Ishikawa (cell line): Measurements from ENCODE around the gene CHRNA5.
A peak's percentile ranks its signal among the peaks of the same experiment; 100 is the strongest.

ENCODE experiments used
- CEBPB ChIP-seq: IDR thresholded peaks from 2 replicates; pipeline ENCODE4 v1.6.1; 2012
- CREB1 ChIP-seq: IDR thresholded peaks from 2 replicates; pipeline ENCODE4 v1.6.1; 2012; ENCODE audit warnings: low read depth
- EGR1 ChIP-seq: IDR thresholded peaks from 2 replicates; pipeline ENCODE4 v1.6.1; 2012
- EP300 ChIP-seq: IDR thresholded peaks from 2 replicates; pipeline ENCODE4 v1.6.1; 2012; ENCODE audit warnings: borderline replicate concordance
- FOXM1 ChIP-seq: IDR thresholded peaks from 2 replicates; pipeline ENCODE4 v1.6.1; 2012; ENCODE audit warnings: low read depth, borderline replicate concordance
- NFIC ChIP-seq: IDR thresholded peaks from 2 replicates; pipeline ENCODE4 v1.6.1; 2012
- RAD21 ChIP-seq: IDR thresholded peaks from 2 replicates; pipeline ENCODE4 v1.6.1; 2012; ENCODE audit warnings: low read depth
- TAF1 ChIP-seq: IDR thresholded peaks from 2 replicates; pipeline ENCODE4 v1.6.1; 2012; ENCODE audit warnings: low read depth, mild to moderate bottlenecking
- TCF12 ChIP-seq: IDR thresholded peaks from 2 replicates; pipeline ENCODE4 v1.6.1; 2012; ENCODE audit warnings: low read depth
- TEAD4 ChIP-seq: IDR thresholded peaks from 2 replicates; pipeline ENCODE4 v1.6.1; 2012
- YY1 ChIP-seq: IDR thresholded peaks from 2 replicates; pipeline ENCODE4 v1.6.1; 2012; ENCODE audit warnings: low read depth
- ZBTB7A ChIP-seq: IDR thresholded peaks from 2 replicates; pipeline ENCODE4 v1.6.1; 2012; ENCODE audit warnings: low read depth
- TF ChIP-seq, protein P1 (sequence below): IDR thresholded peaks from 2 replicates; pipeline ENCODE4 v1.6.1; 2012; ENCODE audit warnings: low read depth, mild to moderate bottlenecking
- TF ChIP-seq, protein P2 (sequence below): IDR thresholded peaks from 2 replicates; pipeline ENCODE4 v1.6.1; 2012
- TF ChIP-seq, protein P3 (sequence below): IDR thresholded peaks from 2 replicates; pipeline ENCODE4 v1.6.1; 2012

CHRNA5 gene

DNA sequence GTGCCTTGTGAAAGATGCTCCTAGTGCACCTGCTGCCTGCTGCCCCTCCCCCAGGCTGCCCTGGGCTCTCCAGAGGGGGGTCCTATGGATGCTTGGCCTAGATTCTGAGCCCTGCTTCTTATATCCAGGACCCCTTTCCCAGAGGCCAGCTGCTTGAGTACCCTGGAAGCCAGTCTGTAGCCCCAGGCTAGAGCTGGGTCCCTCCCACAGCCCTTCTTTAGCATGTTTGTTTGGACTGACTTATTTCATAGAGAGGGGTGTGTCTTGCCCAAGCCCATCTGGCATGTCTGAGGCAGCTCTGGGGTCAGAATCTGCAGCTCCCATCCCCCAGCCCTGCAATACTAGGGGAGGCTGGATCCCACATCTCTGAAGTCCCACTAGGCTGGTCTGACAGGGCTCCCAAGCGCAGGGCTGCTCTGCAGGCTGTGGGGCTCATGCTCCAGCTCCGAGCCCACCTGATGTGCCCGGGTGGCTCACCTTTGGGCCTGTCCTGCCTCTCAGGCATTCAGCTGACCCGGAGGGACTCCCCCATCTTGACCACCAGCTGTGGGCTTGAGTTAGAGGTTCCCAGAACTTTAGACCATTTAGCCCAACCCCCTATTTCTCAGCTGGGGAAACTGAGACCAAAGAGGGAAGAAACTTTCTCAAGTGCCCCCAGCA, 72.6 kb downstream of the CHRNA5 start:
- TF ChIP-seq YY1 (no peak), TCF12 (no peak), TAF1 (no peak), TEAD4 (no peak), CREB1 (no peak), CEBPB (no peak), EGR1 (no peak), RAD21 (no peak), FOXM1 (no peak), ZBTB7A (no peak), NFIC (no peak), EP300 (no peak)
- TF ChIP-seq, protein P1, sequence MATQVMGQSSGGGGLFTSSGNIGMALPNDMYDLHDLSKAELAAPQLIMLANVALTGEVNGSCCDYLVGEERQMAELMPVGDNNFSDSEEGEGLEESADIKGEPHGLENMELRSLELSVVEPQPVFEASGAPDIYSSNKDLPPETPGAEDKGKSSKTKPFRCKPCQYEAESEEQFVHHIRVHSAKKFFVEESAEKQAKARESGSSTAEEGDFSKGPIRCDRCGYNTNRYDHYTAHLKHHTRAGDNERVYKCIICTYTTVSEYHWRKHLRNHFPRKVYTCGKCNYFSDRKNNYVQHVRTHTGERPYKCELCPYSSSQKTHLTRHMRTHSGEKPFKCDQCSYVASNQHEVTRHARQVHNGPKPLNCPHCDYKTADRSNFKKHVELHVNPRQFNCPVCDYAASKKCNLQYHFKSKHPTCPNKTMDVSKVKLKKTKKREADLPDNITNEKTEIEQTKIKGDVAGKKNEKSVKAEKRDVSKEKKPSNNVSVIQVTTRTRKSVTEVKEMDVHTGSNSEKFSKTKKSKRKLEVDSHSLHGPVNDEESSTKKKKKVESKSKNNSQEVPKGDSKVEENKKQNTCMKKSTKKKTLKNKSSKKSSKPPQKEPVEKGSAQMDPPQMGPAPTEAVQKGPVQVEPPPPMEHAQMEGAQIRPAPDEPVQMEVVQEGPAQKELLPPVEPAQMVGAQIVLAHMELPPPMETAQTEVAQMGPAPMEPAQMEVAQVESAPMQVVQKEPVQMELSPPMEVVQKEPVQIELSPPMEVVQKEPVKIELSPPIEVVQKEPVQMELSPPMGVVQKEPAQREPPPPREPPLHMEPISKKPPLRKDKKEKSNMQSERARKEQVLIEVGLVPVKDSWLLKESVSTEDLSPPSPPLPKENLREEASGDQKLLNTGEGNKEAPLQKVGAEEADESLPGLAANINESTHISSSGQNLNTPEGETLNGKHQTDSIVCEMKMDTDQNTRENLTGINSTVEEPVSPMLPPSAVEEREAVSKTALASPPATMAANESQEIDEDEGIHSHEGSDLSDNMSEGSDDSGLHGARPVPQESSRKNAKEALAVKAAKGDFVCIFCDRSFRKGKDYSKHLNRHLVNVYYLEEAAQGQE, result no peak
- TF ChIP-seq, protein P2, sequence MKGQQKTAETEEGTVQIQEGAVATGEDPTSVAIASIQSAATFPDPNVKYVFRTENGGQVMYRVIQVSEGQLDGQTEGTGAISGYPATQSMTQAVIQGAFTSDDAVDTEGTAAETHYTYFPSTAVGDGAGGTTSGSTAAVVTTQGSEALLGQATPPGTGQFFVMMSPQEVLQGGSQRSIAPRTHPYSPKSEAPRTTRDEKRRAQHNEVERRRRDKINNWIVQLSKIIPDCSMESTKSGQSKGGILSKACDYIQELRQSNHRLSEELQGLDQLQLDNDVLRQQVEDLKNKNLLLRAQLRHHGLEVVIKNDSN, result no peak
- TF ChIP-seq, protein P3, sequence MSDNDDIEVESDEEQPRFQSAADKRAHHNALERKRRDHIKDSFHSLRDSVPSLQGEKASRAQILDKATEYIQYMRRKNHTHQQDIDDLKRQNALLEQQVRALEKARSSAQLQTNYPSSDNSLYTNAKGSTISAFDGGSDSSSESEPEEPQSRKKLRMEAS, result no peak

DNA sequence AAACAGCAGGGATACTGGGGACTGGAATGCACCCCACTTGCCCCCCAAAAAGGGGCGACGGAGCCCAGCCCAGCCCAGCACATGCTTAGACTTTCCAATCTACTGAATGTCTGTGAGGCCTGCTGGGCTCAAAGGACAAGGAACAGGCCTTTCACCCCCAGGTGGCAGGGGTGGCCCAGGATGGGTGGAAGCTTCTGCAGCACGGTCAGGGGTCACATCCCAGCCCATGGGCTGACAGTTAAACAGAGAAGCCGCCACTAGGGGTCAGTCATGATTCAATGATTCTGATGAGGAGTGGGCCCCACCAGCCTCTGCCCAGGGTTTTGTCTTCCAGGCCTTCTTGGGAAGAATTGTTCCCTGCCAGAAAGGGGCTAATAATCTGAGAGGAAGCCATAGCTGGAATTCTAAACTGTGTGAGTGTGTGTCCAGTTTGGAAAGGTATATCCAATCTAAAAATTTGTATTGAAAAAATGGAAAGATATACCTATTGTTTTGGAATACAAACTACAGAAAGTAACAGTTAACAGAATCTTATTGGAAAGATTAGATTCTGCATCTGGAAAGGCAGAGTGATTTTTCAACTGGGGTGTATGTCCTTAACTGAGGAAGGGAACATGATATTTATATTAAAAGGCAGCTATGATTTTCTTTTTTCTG, 73.5 kb downstream of the CHRNA5 start:
- TF ChIP-seq RAD21 (peak; percentile 79), FOXM1 (no peak)

DNA sequence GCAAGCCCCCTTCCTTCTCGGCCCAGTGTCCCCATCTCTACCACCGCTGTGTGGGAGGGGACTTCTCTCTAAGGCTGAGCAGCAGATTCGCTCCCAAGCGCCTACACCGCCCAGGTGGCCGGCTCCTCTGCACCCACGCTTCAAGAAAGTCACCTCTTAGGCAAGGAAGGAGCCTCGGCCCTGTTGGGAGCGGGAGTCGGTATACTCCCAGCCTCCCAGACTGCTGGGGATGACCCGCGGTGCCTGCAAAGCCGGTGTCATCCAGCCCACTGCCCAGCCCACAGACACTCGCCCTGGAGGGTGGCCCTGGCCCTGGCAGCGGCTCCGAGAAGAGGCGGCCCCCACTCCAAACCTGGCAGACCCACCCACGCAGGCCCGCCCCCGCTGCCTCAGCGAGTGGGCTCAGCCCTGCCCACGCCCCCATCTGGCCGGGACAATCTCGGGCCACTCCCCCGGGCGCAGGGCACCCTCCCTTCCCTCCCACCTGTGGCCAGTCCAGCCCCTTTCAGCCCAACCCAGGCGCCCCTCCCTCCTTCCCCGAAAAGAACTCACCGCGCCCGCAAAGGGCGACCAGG, 75.3 kb downstream of the CHRNA5 start:
- TF ChIP-seq TEAD4, result 0 out of 2 replicates have a peak, but pooled peaks have one; percentile 22
- TF ChIP-seq CREB1, result no peak
- TF ChIP-seq ZBTB7A, result peak; percentile 47
- TF ChIP-seq EGR1, result peak; percentile 98
- TF ChIP-seq NFIC, result no peak

DNA sequence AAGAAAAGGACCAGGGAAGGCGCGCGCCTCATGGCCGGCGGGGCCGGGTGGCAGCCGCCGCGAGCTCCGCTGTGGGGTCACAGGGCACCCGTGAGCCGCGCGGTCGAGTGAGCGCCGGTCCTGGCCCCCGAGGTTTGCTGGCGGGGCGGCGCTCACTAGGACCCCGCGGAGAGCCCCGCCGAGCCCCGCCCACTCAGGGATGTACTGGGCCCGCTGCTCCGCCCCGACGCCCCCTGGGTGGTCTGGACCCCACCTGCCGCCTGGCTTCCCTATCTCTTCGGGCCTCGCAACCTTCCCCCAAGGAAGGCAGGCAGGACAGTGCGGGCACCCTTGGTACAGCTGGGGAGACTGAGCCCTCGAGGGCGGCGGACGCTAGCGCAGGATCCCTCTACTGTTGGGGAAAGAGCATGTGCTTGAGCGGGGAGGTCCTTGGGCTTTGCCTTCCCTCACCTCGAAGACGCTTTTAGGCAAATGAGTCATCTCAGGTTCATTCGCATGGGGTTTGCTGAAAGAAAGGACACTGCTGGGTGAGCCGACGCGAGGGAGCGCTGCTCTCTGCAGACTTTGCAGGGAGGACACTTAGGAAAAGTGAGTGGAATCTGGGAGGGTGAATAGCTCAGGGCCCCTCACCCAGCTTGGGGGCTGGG, 75.9 kb downstream of the CHRNA5 start, which contains the start of gene CHRNB4:
CHRNB4 (minus strand) TSS at position 109 of the 647 bp plus-strand sequence; CDS start at position 32, 77 bp downstream.
- TF ChIP-seq TAF1 (no peak; the same call in 1 of the 2 replicates), FOXM1 (no peak), NFIC (no peak), EP300 (no peak), TEAD4 (no peak), ZBTB7A (peak; percentile 92), RAD21 (no peak), YY1 (peak; percentile 43), EGR1 (no peak), CEBPB (no peak), CREB1 (no peak), TCF12 (no peak)
- TF ChIP-seq, protein P1, result no peak
- TF ChIP-seq, protein P2, result no peak
- TF ChIP-seq, protein P3, result peak; percentile 44

DNA sequence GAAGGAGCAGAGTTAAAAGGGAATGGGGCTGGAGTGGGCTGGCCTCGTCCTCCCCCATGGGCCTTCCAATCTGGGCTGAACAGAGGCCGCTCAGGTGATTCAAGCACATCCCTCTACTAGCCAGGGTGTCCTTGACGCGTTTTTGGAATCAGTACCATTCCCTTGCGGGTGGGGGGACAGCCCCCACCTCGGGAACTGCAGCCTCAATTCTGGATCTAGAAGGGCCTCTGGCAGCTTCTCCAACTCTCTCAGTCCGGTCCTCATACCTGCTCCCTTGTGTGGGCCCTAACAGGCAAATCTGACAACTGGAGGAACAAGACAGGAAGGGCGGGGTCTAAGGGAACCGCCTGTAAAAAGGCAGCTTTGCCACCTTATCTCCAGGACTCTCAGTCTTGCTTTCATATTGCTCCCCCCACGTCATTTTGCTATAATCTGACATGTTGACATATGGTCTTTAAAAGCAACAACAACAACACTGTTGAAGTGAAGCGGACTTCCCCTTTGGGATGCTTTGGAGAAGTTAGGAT, 76.5 kb downstream of the CHRNA5 start:
- no peak for TF ChIP-seq RAD21
- no peak for TF ChIP-seq EP300
- TF ChIP-seq, protein P1, result no peak
- TF ChIP-seq ZBTB7A, result no peak
- no peak for TF ChIP-seq YY1
- TF ChIP-seq TAF1, result no peak
- TF ChIP-seq, protein P2, result no peak
- TF ChIP-seq NFIC, result no peak
- TF ChIP-seq EGR1, result no peak
- TF ChIP-seq, protein P3, result no peak
- TF ChIP-seq CREB1, result no peak
- no peak for TF ChIP-seq TEAD4
- no peak for TF ChIP-seq TCF12
- TF ChIP-seq CEBPB, result no peak
- TF ChIP-seq FOXM1, result no peak
